Epithelial cell of prostate (primary cell): ENCODE data around the gene DIAPH3.

Experiments
- DNase-seq: peaks from one replicate; pipeline ENCODE4 v3.0.0-alpha.2; 2011; ENCODE audit warnings: low read depth, low spot score
- H3K27ac ChIP-seq: fragments of 450-650 bp; 2 replicates; pipeline ENCODE4 v1.5.1; 2017; ENCODE audit warnings: mild to moderate bottlenecking

Gene DIAPH3

DNA sequence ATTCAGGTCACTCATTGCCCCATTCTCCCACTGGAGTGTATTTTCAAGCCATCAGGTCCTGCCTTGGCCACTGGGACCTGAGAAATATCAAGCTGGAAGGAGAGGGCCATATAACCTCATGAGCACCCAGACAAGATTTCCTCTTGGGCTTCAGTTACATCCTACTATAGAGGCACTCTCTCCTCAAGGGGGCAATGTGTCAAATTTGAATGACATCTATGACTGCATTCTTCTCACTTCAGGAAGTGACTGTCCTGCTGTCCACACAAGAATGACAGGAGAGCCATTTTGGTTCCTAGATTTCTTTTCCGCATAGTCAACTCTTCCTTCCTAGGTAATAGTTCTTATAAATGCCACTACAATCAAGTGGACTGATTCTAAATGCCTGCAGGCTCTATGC is 416.2 kb downstream of the DIAPH3 start:
- H3K27ac ChIP-seq: peak overlapping the region; percentile 51
- DNase-seq: no peak

DNA sequence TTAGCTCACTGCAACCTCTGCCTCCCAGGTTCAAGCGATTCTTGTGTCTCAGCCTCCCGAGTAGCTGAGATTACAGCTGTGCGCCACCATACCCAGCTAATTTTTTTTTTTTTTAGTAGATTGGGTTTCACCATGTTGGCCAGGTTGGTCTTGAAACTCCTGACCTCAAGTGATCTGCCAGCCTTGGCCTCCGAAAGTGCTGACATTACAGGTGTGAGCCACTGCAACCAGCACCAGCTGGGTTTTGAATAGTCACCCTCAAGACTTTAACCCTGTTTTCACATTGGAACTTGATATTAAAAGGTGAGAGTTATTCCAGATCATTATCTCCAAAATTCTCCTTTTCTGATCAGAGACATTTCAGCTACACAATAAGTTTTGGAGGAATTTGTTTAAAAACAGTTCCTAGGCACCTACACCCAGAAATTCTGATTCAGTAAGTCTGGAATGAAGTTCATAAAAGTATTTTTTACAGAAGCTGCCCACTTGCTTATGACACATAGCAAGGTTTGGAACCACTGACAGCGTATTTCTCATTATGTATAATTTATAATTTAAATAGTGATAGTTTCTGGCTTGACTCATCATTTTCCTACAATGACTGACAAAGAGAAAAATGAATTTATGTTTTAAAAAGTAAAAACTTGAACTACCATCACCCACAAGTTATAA is 417.3 kb downstream of the DIAPH3 start:
- no peak for DNase-seq

DNA sequence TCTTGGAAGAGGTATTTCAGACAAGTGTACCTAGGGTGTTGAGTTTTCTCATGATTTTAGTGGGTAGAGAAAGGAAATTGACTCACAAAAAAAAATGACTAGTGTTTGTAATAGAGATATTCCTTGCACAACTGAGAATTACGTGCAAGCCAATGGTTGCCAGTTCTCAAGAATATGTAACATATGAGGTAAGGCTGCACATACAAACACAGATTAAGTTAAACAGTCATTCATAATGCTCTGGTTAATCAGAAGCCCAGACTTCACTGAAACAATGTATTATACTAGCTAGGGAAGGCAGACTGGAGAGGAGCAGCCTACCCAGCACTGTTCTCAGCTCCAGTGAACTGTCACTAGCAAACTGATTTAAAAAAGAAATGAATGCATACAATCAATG is 418.3 kb downstream of the DIAPH3 start:
- peak overlapping the region; percentile 51 for H3K27ac ChIP-seq
- no peak for DNase-seq

More for the DNA sequence above, 417.3 kb downstream of the DIAPH3 start:
- H3K27ac ChIP-seq: peak overlapping the region; percentile 51

DNA sequence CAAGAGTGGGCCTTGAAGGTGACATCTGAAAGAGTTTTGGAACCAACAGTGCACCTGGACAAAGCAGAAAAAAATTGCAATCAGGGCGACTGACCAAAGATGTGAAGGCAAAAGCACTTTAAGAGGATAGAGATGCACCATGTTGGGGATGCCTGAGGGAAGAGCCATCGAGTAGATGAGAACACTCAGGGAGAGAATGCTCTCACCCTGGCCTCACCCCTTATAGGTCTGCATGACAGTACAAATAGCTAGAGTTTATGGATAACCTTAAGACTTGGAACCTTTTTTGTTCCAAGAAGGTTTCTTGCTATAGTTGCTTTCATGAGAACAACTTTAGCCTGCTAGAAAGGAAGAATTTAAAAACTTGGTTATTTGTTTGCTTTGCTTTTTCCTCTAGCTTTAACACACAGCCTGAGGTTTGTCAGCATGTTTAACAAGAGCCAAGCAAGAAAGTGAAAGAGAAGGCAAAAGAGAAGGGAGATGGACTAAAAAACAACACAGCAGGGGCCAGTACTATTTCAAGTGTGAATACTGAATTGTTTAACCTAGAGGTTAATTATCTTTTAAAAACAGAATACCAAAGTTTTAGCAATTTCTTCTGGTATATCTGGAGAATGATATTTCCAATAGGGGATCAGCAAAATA is 418.9 kb downstream of the DIAPH3 start:
- DNase-seq: no peak
- H3K27ac ChIP-seq: peak overlapping the region; percentile 51

DNA sequence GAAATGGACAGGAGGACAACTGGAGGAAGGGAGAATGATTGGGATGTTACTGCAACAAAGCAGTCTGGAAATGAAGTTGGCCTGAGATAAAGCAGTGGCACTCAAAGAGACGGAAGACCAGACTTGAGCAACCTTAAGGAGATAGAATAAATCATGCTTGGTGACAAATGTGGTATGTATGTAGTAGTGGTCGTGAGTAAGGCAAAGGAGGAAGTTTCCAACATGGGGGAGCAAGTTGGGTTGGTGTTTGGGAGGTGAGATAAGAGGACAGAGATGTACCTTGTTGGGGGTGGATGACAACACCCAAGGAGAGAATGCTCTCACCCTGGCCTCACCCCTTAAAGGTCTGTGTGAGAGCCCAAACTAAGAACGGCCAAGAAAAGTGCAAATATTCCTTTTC is 420.5 kb downstream of the DIAPH3 start:
- no peak overlapping the region for H3K27ac ChIP-seq
- DNase-seq: no peak

DNA sequence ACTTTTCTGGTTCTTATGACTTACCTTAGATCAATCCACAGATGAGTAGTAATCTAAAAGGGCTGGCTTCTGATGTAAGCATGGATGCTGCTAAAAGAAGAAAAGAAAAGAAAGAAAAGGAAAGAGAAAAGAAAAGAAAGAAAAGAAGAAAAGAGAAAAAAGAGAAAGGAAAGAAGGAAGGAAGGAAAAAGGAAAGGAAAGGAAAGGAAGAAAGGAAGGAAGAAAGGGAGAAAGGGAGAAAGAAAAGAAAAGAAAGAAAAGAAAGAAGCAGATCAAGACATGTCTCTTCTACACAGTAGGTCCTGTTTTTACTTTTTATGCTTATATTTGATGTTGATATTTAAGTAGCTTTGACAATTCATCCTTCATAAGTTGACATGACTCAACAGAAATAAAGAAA is 421.3 kb downstream of the DIAPH3 start:
- no peak overlapping the region for H3K27ac ChIP-seq
- no peak for DNase-seq

DNA sequence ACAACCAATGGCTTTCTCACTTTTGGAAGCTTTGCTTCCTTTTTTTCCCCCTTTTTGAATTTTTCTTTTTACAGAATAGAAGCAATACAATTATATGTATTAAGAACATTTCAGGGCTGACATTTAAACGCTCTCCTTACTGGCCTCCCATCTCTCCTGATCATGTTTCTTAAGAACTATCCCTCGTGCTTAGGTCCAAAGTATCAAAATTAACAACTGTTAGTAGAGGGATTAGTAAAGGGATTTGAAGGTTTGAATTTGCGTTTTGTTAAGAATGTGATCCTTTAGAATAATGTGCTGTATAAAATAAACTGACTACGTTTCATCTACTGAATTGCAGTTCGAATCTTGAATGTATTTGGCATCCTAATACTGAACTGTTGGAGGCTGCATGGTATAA is 424.8 kb downstream of the DIAPH3 start:
- no peak for DNase-seq
- no peak overlapping the region for H3K27ac ChIP-seq

DNA sequence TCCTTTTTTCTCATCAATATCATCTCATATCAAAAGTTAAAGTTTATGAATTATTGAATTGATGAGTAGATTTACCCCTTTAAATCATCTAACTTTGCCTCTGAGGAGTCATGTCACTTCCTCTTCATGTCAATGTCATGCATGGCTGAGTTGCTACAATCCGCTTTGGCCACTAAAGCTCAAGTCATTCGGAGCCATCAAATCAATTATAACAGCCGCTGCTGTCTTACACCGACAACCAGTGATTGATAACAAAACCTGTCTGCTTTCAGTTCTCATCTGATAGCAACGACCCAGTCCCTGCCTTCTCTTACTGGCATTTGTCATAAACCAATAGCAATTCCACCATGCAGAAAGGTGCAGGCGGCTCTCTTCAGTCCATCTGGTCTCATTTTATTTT is 429.3 kb downstream of the DIAPH3 start:
- DNase-seq: no peak
- no peak overlapping the region for H3K27ac ChIP-seq

DNA sequence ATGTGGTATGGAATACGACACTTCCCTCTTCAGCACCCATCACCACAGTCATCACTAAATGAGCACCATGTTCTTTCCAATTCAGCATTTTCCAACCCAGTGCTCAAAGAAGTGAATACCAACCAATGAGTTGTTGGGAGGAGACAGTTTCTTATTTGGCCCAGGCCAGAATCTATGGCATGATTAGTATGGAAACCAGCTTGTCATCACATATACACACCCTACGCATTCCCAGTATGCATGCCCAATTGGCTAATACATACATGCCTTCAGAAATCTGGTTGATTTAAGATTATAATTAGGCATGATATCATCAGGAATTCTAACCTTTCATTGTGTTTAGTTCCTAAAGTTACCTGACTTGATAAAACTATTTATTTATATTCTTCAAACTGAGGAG is 430.0 kb downstream of the DIAPH3 start:
- H3K27ac ChIP-seq: no peak overlapping the region
- no peak for DNase-seq

DNA sequence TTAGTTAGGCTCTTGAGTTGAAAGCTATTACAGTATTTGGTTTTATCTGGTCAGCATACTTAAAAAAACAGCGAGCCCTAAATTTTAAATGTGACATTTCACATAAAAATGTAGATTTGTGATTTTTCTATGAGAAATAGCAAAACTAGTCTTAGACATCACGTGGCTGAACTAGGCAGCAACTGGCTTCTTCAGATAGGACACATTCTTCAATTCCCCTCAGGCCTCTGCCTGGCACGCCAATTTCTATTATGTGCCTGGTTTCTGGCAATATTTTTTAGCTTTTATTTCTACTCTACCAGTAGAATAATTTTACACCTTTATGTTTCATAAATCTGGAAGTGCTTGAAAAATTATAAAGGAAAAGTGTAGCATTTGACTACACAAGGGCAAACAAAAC is 433.7 kb downstream of the DIAPH3 start:
- H3K27ac ChIP-seq: no peak overlapping the region

DNA sequence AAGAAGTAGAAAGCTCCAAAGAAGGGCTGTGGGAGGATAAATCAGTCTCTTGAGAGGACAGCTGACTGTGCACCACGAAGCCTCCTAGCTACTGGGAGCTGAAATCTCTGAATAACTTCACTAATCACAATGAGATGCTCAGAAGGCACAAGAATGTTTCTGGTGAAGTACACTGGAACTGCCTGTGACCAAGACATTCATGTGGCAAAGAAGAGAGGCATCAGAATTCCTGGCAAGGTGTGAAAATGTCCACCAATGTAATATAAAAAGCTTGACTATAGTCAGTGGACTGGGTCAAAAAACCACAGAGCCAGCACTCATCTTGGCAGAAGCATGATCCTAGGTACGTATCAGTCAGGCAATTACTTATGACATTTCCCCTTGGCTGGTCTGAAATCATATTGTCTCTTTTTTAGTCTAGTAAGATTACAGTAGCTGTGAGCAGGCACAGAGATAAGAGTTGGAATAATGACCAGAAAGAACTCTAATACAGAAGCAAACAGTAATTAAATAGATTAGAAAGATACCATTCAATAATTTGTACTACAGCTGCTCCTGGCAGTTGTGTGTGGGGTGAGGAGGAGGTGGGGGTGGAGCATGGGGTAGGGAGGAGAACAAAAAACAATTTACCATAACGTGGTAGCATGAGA is 434.7 kb downstream of the DIAPH3 start:
- no peak overlapping the region for H3K27ac ChIP-seq
- DNase-seq: no peak

More for the DNA sequence above, 433.7 kb downstream of the DIAPH3 start:
- no peak for DNase-seq

DNA sequence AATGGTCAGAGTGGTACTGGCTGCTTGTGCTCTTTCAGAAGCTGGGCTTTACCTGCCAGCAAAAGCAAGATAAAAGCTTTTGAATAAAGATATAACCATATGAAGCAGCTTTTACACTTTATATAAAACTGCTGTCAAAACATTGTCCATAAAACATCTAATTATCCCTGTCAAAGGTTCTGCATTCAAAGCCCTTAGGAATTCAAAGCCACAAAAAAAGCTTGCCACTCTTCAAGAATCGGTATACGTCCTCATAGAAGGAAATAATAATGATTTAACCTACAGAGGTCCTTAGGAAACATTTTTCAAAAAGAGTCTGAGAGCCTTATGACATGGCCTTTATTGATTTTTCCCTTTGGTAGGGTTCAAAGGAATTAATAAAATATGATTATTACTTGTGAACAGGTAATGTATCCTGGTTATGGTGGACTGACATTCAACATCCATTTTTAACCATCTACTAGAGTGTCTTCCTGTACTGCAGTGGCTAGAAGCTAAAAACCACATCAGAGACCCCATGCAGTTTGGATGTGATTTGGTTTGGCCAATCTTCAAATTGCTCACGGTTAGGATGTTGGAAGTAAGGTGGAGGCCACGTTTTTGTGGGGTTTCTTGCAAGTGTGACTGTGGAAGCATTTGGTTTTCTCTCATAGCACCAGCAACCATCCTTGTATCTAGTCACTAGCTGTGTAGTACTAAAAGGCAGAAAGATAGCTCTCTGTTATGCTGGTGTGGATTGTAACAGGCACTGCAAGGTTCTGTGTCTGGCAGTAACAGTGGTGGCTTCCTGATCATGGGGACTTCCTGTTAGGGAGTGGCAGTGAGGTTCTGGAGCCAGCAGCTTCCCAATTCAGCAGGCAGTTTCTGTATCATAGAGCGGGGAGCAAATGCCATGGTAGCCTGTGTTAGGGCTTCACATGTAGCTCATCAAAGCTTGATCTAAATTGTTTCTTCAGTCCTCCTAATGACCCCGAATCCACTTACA is 441.5 kb downstream of the DIAPH3 start:
- DNase-seq: no peak
- H3K27ac ChIP-seq: no peak overlapping the region

DNA sequence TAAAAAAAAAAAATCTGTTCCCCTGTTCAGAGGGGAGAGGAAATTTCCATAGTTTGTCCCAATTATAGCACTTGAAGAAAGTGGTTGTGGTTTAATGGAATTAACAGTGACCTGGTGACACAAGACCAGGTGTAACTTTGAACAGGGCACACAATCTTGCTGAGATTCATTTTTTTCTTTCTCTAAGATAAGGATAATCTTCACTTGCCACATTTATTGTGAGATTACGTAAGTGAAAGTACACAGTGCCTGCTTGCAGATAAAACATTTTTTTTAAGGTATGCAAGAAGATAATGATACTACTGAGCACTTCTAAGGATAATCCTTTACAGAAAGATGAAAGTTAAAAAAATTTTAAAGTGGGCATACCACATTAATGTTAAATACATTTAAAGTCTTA is 448.1 kb downstream of the DIAPH3 start:
- no peak for DNase-seq

DNA sequence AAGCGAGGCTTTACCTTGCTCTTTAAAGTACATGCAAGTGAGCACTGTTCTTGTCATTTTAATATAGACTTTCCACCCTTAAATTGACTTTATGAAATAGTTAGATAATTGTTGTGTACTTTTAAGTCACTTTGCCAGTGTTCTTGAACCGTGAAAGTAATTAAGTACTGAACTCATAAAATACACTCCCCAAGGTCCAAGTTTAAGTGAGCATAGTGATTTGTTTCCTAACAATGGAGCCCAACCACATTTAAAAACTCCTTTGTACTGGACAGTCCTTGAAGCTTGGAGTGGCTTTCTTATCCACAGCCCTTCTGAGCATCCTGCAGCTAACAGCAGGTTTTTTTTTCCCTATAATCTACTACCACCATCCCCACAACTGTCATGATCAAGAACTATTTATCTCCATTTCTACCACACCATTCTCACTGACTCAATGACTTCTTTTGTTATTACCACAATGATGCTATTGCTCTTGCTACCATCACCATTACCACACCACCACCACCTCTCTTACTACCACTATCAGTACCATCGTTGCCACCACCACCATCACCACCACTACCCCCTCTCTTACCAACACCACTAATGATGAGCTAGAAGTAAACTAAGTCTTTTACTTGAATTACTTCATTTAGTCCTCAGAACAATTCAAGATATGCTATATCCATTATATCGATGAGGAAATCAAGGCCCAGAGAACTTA is 452.6 kb downstream of the DIAPH3 start:
- no peak overlapping the region for H3K27ac ChIP-seq
- DNase-seq: no peak

More for the DNA sequence above, 448.1 kb downstream of the DIAPH3 start:
- no peak overlapping the region for H3K27ac ChIP-seq

DNA sequence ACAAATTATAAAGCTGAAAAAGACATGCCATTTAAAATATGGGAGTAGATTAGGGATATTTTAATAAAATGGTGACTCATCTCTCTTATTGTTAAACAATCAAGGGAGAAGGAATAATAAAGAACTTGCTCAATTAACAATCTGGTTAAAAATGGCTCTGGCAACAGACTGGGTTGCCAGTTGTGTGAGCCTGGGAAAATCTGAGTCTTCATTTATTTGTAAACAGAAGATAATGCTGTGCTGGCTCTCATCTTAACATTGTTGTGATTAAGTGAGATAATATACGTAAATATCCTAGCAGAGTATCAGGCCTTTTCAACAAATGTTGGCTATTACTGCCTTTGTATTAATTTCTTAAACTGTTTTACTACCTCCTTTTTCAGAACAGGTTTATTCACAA is 453.3 kb downstream of the DIAPH3 start:
- no peak overlapping the region for H3K27ac ChIP-seq
- DNase-seq: no peak

DNA sequence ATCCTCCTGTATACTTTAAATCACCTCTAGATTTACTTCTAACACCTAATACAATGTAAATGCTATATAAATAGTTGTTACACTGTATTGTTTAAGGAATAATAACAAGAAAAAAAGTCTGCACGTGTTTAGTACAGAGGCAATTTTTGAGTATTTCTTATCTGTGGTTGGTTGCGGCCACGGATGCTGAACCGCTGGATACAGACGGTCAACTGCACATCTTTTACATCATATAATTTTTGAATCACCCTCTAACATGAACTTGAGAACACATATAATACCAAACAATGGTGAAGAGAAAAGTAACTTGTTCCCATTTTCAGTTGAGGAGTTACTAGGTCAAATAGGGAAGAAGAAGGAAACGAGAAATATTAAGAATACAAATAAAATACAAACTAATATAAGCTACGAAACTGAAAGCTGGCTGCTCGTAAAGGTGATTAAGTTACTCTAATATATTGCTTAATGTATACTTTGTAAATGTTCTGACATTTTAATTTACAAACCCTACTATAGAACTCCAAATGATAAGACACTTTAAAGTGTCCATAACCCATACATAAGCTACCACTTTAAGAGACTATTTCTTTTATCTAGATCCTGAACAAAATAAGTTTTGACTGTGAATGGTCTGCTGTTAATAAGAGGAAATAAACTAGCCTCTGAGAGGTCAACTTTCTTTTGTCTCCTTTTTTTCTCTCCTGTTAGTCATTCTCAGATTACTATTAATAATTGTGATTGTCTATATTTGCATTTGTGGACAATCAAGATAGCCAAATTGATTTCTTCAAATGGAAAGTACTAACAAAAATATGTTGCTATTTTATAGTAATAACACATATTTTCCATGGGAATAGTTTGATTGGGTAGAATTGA is 457.4 kb downstream of the DIAPH3 start:
- no peak overlapping the region for H3K27ac ChIP-seq
- no peak for DNase-seq

DNA sequence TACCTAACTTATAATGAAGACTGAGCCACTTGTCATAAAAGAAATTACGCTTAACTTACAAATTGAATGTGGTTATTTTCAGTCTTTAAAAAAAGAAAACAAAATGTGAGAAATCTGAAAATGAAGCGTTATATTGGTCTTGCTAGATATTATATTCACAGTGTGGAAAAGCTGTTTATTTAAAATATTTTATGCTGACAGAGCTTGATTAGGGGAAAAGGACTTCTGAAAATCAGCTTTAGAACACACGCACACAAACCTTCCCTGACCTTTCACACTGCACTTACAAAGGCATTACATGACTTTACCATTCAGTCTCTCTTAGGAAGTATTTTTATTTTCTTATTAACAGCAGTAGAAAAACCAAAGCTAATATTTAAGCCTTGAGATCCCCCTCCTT is 461.5 kb downstream of the DIAPH3 start:
- no peak for DNase-seq
- H3K27ac ChIP-seq: no peak overlapping the region

DNA sequence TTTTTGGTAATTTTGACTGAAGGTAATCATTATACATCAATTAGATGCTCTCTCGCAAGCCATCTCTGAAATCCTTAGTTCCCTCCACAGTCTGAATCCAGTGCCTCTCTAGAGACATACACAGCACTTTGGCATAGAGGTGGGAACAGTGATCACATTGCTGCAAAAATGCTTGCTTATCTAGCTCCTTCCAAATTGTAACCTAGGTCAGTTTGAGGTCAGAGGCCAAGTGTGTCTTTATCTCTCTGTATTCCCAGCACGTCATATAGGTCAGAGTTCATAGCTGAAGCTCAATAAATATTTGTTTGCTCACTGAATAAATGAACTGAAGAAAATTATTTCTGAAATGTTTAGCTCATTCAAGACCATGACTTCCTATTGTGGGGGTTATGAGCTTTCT is 462.5 kb downstream of the DIAPH3 start:
- no peak for DNase-seq
- H3K27ac ChIP-seq: no peak overlapping the region

DNA sequence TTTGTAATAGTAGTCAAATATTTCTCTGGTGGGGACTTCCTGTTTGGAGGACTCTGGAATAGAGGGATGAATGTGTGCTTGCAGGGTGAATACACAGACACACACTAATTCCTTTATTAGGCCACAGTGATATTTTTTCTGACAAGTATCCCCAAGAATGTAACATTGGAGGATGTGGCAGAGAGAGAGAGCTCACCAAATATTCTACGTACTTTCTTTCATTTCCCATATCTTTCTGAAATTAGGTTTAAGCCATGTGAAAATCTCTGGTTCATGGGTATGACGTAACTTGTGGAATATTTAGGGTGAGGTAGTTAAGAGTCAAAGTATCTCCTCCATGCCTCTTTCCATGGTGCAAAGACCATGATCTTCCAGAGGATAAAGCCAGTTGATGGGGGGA is 463.4 kb downstream of the DIAPH3 start:
- DNase-seq: no peak
- no peak overlapping the region for H3K27ac ChIP-seq
